Astrocyte of the spinal cord (primary cell): ENCODE measurements around the gene COX7B2.

Experiments used
- DNase-seq: peaks from one replicate; pipeline ENCODE4 v3.0.0; 2011; ENCODE audit warnings: low read depth, low spot score
- H3K4me3 ChIP-seq: 2 replicates; pipeline ENCODE4 v1.5.1; 2011; ENCODE audit warnings: low read depth, mild to moderate bottlenecking, low read length, moderate library complexity
- in situ Hi-C: cut with HindIII; loops from 2 replicates; pipeline ENCODE4 v1.10.0; 2017; ENCODE audit warnings: low sequenced_read_pairs
- TF ChIP-seq, protein P1 (sequence below): IDR thresholded peaks from 2 replicates; pipeline ENCODE4 v1.5.1; 2012; ENCODE audit warnings: low read depth, mild to moderate bottlenecking, low read length, inconsistent platforms

The COX7B2 gene

DNA sequence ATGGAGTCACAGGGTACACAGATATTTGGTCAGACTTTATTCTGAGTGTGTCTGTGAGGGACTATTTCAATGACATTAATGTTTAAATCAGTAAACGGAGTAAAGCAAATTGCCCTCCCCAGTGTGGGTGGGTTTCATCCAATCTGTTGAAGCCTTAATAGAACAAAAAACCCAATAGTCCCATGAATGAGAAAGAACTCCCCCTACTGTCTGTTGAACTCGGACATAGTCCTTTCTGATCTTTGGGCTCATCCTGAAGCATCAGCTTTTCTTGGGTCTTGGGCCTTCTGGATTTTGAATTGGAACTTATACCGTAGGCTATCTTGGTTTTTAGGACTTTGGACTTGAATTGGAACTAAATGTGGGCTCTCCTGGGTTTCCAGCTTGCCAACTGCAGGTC is 193.6 kb downstream of the COX7B2 start:
- no peak for DNase-seq
- no peak overlapping the region for H3K4me3 ChIP-seq
- TF ChIP-seq, protein P1, sequence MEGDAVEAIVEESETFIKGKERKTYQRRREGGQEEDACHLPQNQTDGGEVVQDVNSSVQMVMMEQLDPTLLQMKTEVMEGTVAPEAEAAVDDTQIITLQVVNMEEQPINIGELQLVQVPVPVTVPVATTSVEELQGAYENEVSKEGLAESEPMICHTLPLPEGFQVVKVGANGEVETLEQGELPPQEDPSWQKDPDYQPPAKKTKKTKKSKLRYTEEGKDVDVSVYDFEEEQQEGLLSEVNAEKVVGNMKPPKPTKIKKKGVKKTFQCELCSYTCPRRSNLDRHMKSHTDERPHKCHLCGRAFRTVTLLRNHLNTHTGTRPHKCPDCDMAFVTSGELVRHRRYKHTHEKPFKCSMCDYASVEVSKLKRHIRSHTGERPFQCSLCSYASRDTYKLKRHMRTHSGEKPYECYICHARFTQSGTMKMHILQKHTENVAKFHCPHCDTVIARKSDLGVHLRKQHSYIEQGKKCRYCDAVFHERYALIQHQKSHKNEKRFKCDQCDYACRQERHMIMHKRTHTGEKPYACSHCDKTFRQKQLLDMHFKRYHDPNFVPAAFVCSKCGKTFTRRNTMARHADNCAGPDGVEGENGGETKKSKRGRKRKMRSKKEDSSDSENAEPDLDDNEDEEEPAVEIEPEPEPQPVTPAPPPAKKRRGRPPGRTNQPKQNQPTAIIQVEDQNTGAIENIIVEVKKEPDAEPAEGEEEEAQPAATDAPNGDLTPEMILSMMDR: no peak
- in situ Hi-C loops: no loop called here

DNA sequence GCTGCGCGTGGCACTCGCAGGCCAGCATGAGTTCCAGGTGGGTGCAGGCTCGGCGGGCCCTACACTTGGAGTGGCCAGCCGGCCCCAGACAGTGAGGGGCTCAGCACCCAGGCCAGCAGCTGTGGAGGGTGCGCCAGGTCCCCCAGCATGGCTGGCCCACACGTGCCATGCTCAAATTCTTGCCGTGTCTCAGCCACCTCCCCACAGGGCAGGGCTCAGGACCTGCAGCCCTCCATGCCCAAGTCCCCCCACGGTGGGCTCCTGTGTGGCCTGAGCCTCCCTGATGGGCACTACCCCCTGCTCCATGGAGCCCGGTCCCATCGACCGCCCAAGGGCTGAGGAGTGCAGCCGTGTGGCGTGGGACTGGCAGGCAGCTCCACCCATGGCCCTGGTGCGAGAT is 210.2 kb downstream of the COX7B2 start:
- no peak overlapping the region for H3K4me3 ChIP-seq
- no peak for DNase-seq
- TF ChIP-seq, protein P1: no peak
- in situ Hi-C loops: no loop called here
